Left cardiac atrium (tissue), 4 donors: ENCODE data around the gene GRM5. TPM values are rescaled to one million over a fixed set of nuclear protein-coding genes. Genes with fewer than 3 reads are reported as not detected.
"Not testable (repeated sequence)": the region's sequence is repeated elsewhere in the genome, so short reads cannot be mapped to it uniquely, and the experiment has no call there.

ENCODE experiments used
- ATAC-seq, 2 donors: fragments of 200-7000 bp; cut with Tn5 transposase; one replicate each; pipeline ENCODE4 v1.9.1; 2020; ENCODE audit warnings: mild to moderate bottlenecking in 2 of 2, moderate library complexity in 2 of 2
- DNase-seq: peaks from one replicate; pipeline ENCODE4 v3.0.0-alpha.2; 2020
- intact Hi-C, 2 donors: fragments of 100-400 bp; cut with DNase I; formaldehyde crosslinking; loops; one replicate each; pipeline versions ENCODE4 v1.14.1 to v1.15.1; 2022 to 2023
- total RNA-seq, 2 donors: library from RNA; stranded (reverse); fragmentation: NEBNext Ultra II Directional; extraction: Animal tissue kit (Norgen Biotek cat#: 25700); gene quantifications; one replicate each; pipeline ENCODE4 v1.2.1, GENCODE V29; 2021
- donor health status: DM: no; HTN: yes; CAD: no.
- donor health status: DM: no; HTN: yes; CAD: no; lungs with severe emphysema.
- donor health status: DM: yes; HTN: yes; CAD: no.
- donor health status: Dilated cardiomyopathy.

The GRM5 gene
- total RNA-seq, 2 donors from 2014 or later = 0.03 to 0.09 TPM

GRCh38 chr11:88579466-88579865 is 486.3 kb downstream of the GRM5 start:
- DNase-seq (no peak), ATAC-seq (no peak)
- intact Hi-C loops = no loop called here

- intact Hi-C loops = no loop called here
- ATAC-seq (no peak), DNase-seq (no peak)
Measured at GRCh38 chr11:88576741-88577140, 489.0 kb downstream of the GRM5 start.

GRCh38 chr11:88575916-88576315 is 489.9 kb downstream of the GRM5 start:
- intact Hi-C loops = no loop called here
- DNase-seq (no peak), ATAC-seq (no peak)

- DNase-seq = no peak
- no peak for ATAC-seq
- intact Hi-C loops = no loop called here
Measured at GRCh38 chr11:88569342-88569741, 496.4 kb downstream of the GRM5 start.

DNA sequence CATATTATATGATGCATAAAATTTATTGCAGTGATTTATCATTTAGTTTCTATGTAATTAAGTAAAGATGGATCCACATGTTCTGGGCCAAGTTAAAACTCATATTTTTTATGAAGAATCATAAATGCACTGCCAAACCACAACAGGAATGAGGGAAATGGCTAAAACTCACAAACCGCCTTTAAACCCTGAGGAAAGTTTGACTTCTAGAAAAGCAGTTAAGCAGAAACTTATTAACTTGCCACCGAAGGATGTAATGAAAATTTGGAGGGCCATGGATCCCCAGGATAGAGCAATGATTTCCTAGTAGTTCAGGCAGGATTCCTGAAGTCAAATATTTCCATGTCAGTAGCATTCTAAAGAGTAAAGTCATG is 510.0 kb downstream of the GRM5 start:
- intact Hi-C loops = no loop called here
- ATAC-seq (no peak), DNase-seq (no peak)

DNA sequence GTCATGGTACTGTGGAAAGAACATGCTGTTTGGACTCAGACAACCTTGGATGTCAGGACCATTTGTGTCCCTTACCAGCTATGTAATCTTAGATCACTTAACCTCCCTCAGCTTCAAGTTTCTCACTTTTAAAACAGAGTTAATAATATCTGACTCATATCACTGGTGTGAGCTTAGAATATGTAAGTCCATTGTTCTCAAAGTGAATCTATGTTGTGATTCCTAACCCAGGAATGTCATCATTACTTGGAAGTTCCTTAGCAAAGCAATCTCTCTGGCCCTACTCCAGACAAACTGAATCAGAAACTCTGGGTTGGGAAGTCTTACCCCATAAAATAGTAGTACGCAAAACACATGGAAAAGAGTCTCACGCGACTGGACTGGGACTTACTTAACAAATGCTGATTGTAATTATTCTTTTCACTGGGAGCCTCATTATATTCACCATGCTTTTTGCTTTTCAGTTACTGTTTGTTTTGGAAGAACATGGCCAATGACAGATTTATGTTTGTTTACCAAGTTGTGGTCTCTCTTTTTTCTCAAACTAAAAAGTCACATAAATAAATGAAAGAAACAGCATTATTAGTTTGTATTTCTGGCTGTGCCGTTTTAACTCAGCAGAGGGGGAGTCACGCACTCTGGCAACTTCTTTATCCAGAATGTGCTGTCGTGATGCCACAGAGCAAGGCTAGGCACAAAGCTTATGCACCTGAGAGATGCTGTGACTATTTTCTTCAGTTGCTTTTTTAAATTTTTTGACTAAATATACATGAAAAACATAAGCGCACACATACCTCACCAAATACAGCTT is 510.6 kb downstream of the GRM5 start:
- peak; percentile 19 to 75 for ATAC-seq
- no peak for DNase-seq
- intact Hi-C loops = no loop called here

GRCh38 chr11:88553204-88553603 is 512.6 kb downstream of the GRM5 start:
- intact Hi-C loops = no loop called here
- no peak for DNase-seq
- no peak for ATAC-seq

- peak; percentile 26 for DNase-seq
- intact Hi-C loops = no loop called here
- ATAC-seq = no peak
Measured at GRCh38 chr11:88552379-88553062, 513.3 kb downstream of the GRM5 start.

GRCh38 chr11:88544656-88545280 is 521.0 kb downstream of the GRM5 start:
- intact Hi-C loops = loop anchor here in 1 of 2 donors (1.0 to 10.0 kb wide), 3 partner anchors 312 to 1190 kb away; no protein-coding TSS in a partner anchor
- DNase-seq = no peak
- ATAC-seq = no peak

GRCh38 chr11:88543902-88544655 is 521.7 kb downstream of the GRM5 start:
- ATAC-seq = peak; percentile 99 to 100
- intact Hi-C loops = loop anchor here in 1 of 2 donors (1.0 to 10.0 kb wide), 3 partner anchors 312 to 1189 kb away; no protein-coding TSS in a partner anchor

DNA sequence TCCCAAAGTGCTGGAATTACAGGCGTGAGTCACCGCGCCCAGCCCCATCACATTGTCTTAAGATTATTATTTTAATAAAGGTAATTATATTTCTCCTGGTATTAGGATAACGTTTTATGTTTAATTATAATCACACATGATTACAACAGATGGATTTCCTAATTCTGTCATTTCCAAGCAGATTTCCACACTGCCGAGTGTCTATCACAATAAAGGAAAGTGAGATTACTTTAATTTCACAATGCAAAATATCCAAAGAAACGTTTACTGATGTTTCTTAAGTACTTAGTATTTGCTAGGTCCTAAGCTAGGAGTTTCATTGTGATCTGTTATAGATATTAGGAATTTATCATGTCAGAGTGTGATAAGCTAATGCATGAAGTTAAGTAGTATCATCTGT is 524.8 kb downstream of the GRM5 start:
- DNase-seq (no peak), ATAC-seq (no peak)
- intact Hi-C loops = loop anchor here in 1 of 2 donors (5.0 to 10.0 kb wide), 2 partner anchors 309 to 1186 kb away; no protein-coding TSS in a partner anchor

More at GRCh38 chr11:88543902-88544655, 521.7 kb downstream of the GRM5 start:
- peak; percentile 80 for DNase-seq

GRCh38 chr11:88538098-88538497 is 527.7 kb downstream of the GRM5 start:
- intact Hi-C loops = no loop called here
- DNase-seq = no peak
- no peak for ATAC-seq

GRCh38 chr11:88537613-88538012 is 528.2 kb downstream of the GRM5 start:
- intact Hi-C loops = no loop called here
- DNase-seq = no peak
- no peak for ATAC-seq

- DNase-seq (no peak), ATAC-seq (no peak)
- intact Hi-C loops = no loop called here
Measured at GRCh38 chr11:88536616-88537265, 529.0 kb downstream of the GRM5 start.

- DNase-seq = no peak
- intact Hi-C loops = no loop called here
- ATAC-seq = peak in 1 of 2 donors; percentile 92
Measured at GRCh38 chr11:88535916-88536547, 529.8 kb downstream of the GRM5 start.

GRCh38 chr11:88535266-88535665 is 530.5 kb downstream of the GRM5 start:
- no peak for DNase-seq
- no peak for ATAC-seq
- intact Hi-C loops = no loop called here

DNA sequence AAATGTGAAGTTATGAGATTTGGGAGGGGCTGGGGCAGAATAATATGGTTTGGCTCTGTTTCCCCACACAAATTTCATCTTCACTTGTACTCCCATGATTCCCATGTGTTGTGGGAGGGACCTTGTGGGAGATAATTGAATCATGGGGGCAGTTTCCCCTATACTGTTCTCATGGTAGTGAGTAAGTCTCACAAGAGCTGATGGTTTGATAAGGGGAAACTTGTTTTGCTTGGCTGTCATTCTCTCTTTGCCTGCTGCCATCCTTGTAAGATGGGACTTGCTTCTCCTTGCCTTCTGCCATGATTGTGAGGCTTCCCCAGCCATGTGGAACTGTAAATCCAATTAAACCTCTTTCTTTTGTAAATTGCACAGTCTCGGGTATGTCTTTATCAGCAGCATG is 531.1 kb downstream of the GRM5 start:
- DNase-seq, intact Hi-C loops, ATAC-seq: not testable (repeated sequence)

GRCh38 chr11:88534185-88534584 is 531.6 kb downstream of the GRM5 start:
- intact Hi-C loops = no loop called here
- DNase-seq (no peak), ATAC-seq (no peak)
